NCI-H226 (cell line): ENCODE data around the gene SLCO3A1.
"Not testable (repeated sequence)": the region's sequence is repeated elsewhere in the genome, so short reads cannot be mapped to it uniquely, and the experiment has no call there.

Source experiments
- DNase-seq: peaks from one replicate; pipeline ENCODE4 v3.0.0-alpha.2; 2015

SLCO3A1 gene

DNA sequence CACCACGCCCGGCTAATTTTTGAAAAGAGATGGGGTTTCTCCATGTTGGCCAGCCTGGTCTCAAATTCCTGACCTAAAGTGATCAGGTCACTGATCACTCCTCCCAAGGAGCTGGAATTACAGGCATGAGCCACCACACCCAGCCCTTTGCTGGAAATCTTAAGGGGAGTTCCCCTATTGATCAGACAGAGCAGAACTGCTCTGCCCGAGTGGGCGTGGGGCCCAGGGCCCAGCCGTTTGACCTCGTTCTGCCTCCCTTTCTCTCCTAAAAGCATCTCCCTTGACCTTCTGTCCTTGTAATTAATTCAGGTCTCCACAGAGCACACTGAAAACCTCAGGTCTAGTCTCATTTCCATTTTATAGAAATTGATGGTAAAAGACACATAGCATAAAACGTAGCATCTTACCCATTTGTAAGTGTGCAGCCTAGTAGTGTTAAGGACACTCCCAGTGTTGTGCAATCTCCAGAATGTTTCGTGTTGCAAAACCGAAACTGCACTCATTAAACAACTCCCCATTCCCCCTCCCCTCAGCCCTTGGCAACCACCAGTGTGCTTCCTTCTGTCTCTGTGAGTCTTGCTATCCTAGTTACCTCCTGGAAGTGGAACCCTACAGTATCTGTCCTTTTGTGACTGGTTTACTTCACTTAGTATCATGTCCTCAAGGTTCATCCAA is 89.3 kb downstream of the SLCO3A1 start:
- peak; percentile 93 for DNase-seq

GRCh38 chr15:91944331-91944730 is 90.8 kb downstream of the SLCO3A1 start:
- no peak for DNase-seq

GRCh38 chr15:91945385-91945784 is 91.9 kb downstream of the SLCO3A1 start:
- no peak for DNase-seq

GRCh38 chr15:91946075-91946474 is 92.6 kb downstream of the SLCO3A1 start:
- no peak for DNase-seq

DNA sequence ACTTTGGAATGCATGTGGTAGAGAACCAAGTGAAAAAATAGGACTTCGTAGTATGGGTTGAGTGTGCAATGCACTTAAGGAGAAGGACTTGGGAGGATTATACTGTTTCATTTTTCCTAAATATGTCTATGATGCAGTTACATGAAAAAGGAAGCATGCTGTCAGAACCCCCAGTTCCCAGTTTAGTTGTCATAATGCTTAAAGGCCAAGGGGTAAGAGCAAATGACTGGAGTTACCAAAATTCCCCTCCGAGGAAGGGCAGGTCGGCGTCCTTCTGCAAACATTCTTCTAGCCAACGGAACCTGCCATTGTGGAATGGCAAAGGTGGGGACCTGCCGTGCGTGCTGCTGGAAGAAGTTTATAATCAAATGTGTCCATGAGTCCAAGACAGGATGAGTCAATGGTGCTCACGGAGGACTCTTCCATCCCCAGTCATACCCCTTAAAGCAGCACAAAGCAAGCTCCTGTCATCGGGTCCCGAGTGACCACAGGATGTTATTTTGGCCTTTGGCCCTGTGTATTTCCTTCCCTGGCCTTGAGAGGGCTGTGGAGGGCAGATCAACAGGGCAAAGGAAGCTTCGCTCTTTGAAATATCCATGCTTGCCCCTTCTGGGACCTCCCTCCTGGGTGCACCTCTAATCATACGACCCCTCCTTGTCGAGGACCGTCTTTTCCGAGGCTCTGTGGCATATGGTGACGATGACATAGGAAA is 93.2 kb downstream of the SLCO3A1 start:
- DNase-seq = no peak

DNA sequence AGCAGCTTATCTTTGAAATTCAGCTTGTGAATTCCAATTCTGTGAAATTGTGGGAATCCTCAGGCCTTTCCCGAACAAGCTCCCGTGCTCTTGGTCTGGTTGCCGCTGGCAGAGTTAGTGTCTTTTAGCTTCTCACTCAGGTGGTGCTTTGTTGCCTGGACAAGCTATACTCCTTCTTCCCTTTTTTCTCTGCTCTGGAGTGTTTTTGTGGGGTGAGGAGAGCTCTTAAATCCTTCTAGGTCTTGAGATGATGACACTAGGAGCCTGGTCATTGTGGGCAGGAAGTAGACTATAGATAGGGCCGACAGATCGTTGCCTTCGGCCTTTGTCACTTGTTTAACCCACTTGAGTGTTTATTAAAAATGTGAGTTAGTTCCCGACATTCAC is 93.8 kb downstream of the SLCO3A1 start:
- DNase-seq = no peak

GRCh38 chr15:91947683-91948608 is 94.4 kb downstream of the SLCO3A1 start:
- peak; percentile 100 for DNase-seq

GRCh38 chr15:91949361-91949760 is 95.9 kb downstream of the SLCO3A1 start:
- DNase-seq = no peak

DNA sequence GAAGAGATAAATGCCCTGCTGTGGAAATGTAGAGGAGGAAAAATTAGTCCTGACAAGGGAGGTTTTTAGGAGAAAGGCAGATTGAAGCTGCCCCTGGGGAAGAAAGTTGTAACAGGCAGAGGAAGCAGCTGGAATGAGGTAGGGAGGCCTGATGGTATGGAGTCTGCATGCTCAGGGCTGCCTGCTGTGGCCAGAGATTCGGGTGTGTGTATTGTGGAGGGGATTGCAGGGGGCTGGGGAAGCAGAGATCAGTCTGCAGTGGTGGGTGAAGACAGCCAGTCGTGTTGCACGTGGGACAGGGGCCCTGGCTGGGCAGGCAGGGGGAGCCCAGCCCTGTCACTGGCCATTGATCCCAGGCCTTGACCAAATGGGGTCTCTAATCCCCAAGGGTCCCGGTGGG is 96.5 kb downstream of the SLCO3A1 start:
- DNase-seq = no peak

DNA sequence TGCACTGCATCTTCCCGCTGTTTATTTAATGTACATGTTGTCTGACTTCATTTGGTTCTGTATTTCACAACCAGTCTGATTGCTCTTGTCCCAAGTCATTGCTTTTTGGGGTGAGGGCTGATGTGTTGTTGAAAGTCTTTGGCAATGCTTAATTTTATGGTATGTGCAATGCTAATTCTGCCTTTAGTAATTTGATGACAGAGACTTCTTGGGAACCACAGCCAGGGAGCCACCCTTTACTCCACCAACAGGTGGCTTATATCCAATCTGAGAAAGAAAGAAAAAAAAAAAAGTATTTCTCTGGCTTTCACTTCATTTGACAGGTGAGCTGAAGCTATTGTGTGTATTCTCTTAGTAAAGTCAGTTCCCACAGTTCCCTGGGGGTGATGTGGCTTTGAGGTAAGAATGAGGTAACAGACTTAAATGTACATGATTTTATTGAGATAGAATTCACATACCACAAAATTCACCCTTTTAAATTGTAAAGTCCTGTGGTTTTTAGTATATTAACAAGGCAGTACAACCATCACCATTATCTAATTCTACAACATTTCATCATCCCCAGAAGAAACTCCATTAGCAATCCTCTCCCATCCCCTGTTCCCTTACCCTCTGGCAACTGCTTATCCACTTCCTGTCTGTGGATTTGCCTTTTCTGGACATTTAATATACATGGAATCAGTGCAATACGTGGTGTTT is 97.3 kb downstream of the SLCO3A1 start:
- DNase-seq = peak; percentile 74

GRCh38 chr15:91952216-91952615 is 98.7 kb downstream of the SLCO3A1 start:
- no peak for DNase-seq

DNA sequence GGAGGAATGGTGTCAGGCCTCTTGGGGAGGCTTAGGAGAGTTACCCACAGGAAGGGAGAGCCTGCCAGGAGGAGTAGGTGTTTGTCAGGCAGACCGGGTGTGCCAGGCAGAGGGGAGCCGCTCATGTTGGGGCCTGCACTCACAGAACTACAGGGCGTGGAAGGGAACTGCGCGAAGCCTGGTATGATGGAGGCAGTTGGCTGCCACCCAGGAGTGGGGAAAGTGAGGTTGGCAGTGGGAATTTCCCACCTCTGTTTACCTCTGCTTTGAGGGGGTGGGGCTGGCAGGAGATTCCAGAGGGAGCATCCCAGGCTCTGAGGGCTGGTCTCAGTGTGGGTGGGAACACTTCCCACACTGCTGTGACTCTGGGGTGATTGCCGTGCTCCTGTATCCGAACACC is 99.9 kb downstream of the SLCO3A1 start:
- DNase-seq = peak; percentile 92

DNA sequence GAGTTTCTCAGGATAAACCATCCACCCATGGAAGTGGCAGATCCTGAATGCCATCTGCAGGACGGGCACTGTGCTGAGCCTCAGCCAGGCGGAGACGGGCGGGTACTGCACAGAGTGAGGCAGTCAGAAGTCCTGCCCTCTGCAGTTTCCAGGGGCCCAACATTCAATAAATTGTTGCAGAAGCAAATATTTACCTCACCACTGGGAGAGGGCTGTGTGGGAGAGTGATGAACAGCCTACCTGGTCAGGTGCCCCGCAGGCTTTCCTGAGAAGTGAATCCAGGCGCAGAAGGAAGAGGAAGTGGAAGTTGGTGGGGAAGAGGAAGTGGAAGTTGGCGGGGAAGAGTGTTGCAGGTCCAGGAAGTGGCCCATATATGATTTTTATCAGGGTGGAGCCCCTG is 100.8 kb downstream of the SLCO3A1 start:
- no peak for DNase-seq

DNA sequence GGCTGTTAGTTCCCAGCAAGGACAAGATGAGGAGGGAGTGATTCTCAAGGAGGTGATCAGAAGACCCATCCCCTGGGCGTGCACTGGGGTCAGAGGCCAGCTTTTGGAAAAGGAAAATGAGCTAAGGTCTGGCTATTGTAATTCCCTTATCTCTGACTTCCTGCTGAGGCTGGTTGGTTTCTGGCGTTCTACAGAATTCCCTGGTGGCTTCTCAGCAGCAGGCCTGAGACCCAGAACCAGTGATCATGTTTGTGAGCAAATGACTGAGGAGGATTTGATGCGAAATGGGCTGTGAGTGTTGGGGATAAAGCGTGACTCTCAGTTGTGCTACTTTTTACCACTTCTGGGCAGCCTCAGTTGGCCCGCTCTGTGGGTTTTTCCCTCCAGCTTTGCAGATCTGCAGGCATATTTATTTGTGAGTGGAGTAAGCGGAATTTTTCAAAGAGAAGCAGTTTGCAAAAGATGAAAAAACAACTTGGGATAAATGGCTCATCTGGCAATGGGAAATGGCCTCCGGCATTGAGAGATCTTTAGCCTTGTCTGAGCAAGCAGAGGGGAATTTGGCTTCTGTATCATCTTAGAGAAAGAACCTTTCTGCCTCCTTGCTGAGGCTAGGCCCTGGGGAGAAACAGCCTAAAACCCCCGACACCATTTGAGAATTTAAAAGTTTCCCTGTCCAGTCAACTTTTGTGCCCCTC is 102.7 kb downstream of the SLCO3A1 start:
- peak; percentile 67 for DNase-seq

- DNase-seq = peak; percentile 76
Measured at GRCh38 chr15:91961357-91961756, 107.8 kb downstream of the SLCO3A1 start.

DNA sequence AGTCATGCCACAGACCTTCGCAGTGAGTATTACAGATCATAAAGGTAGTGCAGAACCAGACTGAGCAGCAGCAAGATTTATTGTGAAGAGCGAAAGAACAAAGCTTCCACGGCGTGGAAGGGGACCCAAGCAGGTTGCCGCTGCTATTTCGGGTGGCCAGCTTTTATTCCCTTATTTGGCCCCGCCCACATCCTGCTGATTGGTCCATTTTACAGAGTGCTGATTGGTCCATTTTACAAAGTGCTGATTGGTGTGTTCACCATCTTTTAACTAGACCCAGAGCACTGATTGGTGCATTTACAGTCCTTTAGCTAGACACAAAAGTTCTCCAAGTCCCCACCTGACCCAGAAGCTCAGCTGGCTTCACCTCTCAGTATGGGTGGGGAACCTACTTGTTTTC is 110.2 kb downstream of the SLCO3A1 start:
- not testable (repeated sequence) for DNase-seq

- DNase-seq = peak; percentile 97
Measured at GRCh38 chr15:91965501-91966193, 112.1 kb downstream of the SLCO3A1 start.

- no peak for DNase-seq
Measured at GRCh38 chr15:91966194-91966552, 112.7 kb downstream of the SLCO3A1 start.

DNA sequence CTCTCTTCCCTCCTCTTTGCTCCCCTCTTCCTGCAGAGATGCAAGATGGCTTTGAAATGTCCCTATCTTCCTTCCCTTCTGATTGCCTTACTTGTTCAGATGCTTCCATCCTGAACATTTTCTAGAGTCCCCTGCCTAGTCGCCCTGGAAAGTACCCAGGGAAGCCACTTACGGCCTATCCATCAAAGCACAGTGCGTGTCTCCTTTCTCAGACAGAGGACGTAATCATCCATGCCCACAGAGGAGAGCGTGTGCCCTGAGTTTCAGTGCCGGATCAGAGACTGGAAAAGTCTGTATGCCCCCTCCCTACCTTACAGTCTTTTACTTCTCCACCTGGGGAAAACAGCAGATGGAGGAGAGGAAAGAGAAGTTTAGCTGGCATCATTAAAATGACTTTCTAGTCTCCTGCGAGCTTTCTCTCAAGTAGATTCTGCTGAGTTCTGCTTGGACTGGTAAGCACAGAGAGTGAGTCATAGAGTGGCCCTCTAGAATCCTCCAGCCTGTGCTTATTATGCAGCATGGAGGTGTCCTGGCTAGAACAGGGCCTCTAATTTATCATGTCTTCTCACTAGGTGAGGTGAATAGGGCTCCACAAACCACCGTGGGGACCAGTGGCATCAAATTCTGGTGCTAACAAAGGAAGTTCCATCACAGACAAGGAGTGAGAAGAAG is 114.6 kb downstream of the SLCO3A1 start:
- peak; percentile 29 for DNase-seq

- no peak for DNase-seq
Measured at GRCh38 chr15:91968610-91969009, 115.1 kb downstream of the SLCO3A1 start.

DNA sequence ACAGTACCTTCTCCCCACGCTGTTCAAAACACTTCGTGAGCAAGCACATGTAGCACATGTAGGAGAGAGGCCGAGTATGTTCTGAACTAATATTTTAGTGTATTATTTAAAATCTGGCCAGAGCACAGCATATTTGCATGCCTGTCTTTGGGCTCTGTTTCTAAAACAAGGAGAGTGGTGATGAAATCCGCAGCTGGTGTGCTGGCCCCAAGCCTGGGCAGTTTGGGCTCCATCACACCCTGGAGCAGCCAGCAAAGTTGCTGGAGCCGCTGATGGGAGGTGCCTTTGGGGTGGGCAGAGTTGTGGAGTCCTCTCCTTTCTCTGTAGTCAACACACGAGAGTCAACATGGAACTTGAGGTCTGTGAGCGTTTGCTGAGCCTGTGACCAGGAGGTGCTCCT is 116.6 kb downstream of the SLCO3A1 start:
- no peak for DNase-seq
